H9 (cell line): ENCODE data around the gene TRIM7. TPM values are rescaled to one million over a fixed set of nuclear protein-coding genes. Genes with fewer than 3 reads are reported as not detected.

ENCODE experiments used
- DNase-seq: peaks from one replicate; pipeline ENCODE4 v3.0.0-alpha.2; 2017
- H2AFZ ChIP-seq: one replicate; pipeline ENCODE4 v1.6.1; 2013; ENCODE audit warnings: mild to moderate bottlenecking, low read length, control low read depth, moderate library complexity
- H2AK5ac ChIP-seq: 2 replicates; pipeline ENCODE4 v1.6.1; 2013; ENCODE audit warnings: low read length, control low read depth, mixed read lengths; ENCODE audit not compliant: insufficient read length
- H2BK120ac ChIP-seq: one replicate; pipeline ENCODE4 v1.6.1; 2013; ENCODE audit warnings: low read depth, mild to moderate bottlenecking, low read length, control low read depth, inconsistent platforms; ENCODE audit not compliant: poor library complexity, severe bottlenecking
- H2BK12ac ChIP-seq: 2 replicates; pipeline ENCODE4 v1.6.1; 2013; ENCODE audit warnings: low read length, control low read depth, mixed read lengths, low read depth; ENCODE audit not compliant: insufficient read length
- H2BK15ac ChIP-seq: 2 replicates; pipeline ENCODE4 v1.6.1; 2013; ENCODE audit warnings: low read depth, low read length, control low read depth
- H2BK20ac ChIP-seq: one replicate; pipeline ENCODE4 v1.6.1; 2013; ENCODE audit warnings: low read depth, mild to moderate bottlenecking, low read length, control low read depth, inconsistent platforms; ENCODE audit not compliant: poor library complexity, severe bottlenecking
- H2BK5ac ChIP-seq: 2 replicates; pipeline ENCODE4 v1.6.1; 2013; ENCODE audit warnings: low read length, control low read depth, mixed read lengths; ENCODE audit not compliant: insufficient read length
- H3K14ac ChIP-seq: 2 replicates; pipeline ENCODE4 v1.6.1; 2013; ENCODE audit warnings: low read length, control low read depth; ENCODE audit not compliant: insufficient read depth
- H3K18ac ChIP-seq: 2 replicates; pipeline ENCODE4 v1.6.1; 2013; ENCODE audit warnings: low read depth, mild to moderate bottlenecking, mixed read lengths, low read length, control low read depth; ENCODE audit not compliant: insufficient read length
- H3K23ac ChIP-seq: 2 replicates; pipeline ENCODE4 v1.6.1; 2013; ENCODE audit warnings: low read length, control low read depth, mixed read lengths, low read depth; ENCODE audit not compliant: insufficient read length
- H3K23me2 ChIP-seq: 2 replicates; pipeline ENCODE4 v1.6.1; 2013; ENCODE audit warnings: low read depth, mild to moderate bottlenecking, mixed read lengths, low read length, control low read depth; ENCODE audit not compliant: insufficient read length, poor library complexity, severe bottlenecking
- H3K27ac ChIP-seq: 2 replicates; pipeline ENCODE4 v1.5.1; 2013; ENCODE audit warnings: low read length, control low read depth, mixed read lengths, low read depth; ENCODE audit not compliant: insufficient read length
- H3K27me3 ChIP-seq: 2 replicates; pipeline ENCODE4 v1.6.1; 2013; ENCODE audit warnings: low read length, control low read depth, inconsistent platforms; ENCODE audit not compliant: insufficient read depth
- H3K4ac ChIP-seq: 2 replicates; pipeline ENCODE4 v1.6.1; 2013; ENCODE audit warnings: low read depth, mild to moderate bottlenecking, control low read depth, inconsistent platforms, low read length, moderate library complexity
- H3K4me1 ChIP-seq: 2 replicates; pipeline ENCODE4 v1.6.1; 2013; ENCODE audit warnings: low read length, control low read depth, inconsistent platforms; ENCODE audit not compliant: insufficient read depth
- H3K4me2 ChIP-seq: 2 replicates; pipeline ENCODE4 v1.6.1; 2013; ENCODE audit warnings: low read length, control low read depth, mixed read lengths; ENCODE audit not compliant: insufficient read length, insufficient read depth
- H3K56ac ChIP-seq: 2 replicates; pipeline ENCODE4 v1.6.1; 2013; ENCODE audit warnings: low read depth, mild to moderate bottlenecking, mixed read lengths, low read length, control low read depth; ENCODE audit not compliant: insufficient read length
- H3K79me1 ChIP-seq: 2 replicates; pipeline ENCODE4 v1.6.1; 2013; ENCODE audit warnings: low read depth, mild to moderate bottlenecking, moderate library complexity, low read length, control low read depth, inconsistent platforms; ENCODE audit not compliant: insufficient read depth, poor library complexity, severe bottlenecking
- H3K79me2 ChIP-seq: 2 replicates; pipeline ENCODE4 v1.6.1; 2013; ENCODE audit warnings: low read length, control low read depth, inconsistent platforms; ENCODE audit not compliant: insufficient read depth
- H3K9ac ChIP-seq: 2 replicates; pipeline ENCODE4 v1.6.1; 2013; ENCODE audit warnings: low read length, control low read depth, mixed read lengths; ENCODE audit not compliant: insufficient read length; ENCODE audit errors: extremely low read depth
- H3K9me3 ChIP-seq: one replicate; pipeline ENCODE4 v1.6.1; 2013; ENCODE audit warnings: low read depth, low read length, inconsistent platforms; ENCODE audit not compliant: control insufficient read depth
- H3T11ph ChIP-seq: one replicate; pipeline ENCODE4 v1.6.1; 2013; ENCODE audit warnings: mild to moderate bottlenecking, low read length, control low read depth, inconsistent platforms
- H4K20me1 ChIP-seq: one replicate; pipeline ENCODE4 v1.6.1; 2013; ENCODE audit not compliant: control insufficient read depth, insufficient read length, insufficient read depth
- H4K5ac ChIP-seq: 2 replicates; pipeline ENCODE4 v1.6.1; 2013; ENCODE audit warnings: low read depth, mild to moderate bottlenecking, mixed read lengths, low read length, control low read depth; ENCODE audit not compliant: insufficient read length
- H4K8ac ChIP-seq: replicated peaks from 2 replicates; pipeline ENCODE4 v1.6.1; 2013; ENCODE audit warnings: low read length, control low read depth, mixed read lengths, low read depth; ENCODE audit not compliant: insufficient read length
- H4K91ac ChIP-seq: 2 replicates; pipeline ENCODE4 v1.6.1; 2013; ENCODE audit warnings: low read depth, mild to moderate bottlenecking, moderate library complexity, mixed read lengths, low read length, control low read depth; ENCODE audit not compliant: insufficient read length
- H3K27ac Mint-ChIP-seq, 3 experiments: 2 replicates in 2 of 3; 3 replicates in 1 of 3; pipeline ENCODE4 v1.8.0; 2020 to 2021; ENCODE audit warnings: mixed read lengths in 3 of 3, mild to moderate bottlenecking in 1 of 3, moderate library complexity in 1 of 3
- H3K27me3 Mint-ChIP-seq: 2 replicates; pipeline ENCODE4 v1.8.0; 2021; ENCODE audit warnings: low read depth, mild to moderate bottlenecking, moderate library complexity, mixed read lengths
- H3K36me3 Mint-ChIP-seq, 3 experiments: 2 replicates in 2 of 3; 3 replicates in 1 of 3; pipeline ENCODE4 v1.8.0; 2020 to 2021; ENCODE audit warnings: low read depth in 3 of 3, mixed read lengths in 3 of 3; ENCODE audit not compliant: insufficient read depth in 1 of 3
- H3K4me1 Mint-ChIP-seq, 2 experiments: 2 replicates each; pipeline ENCODE4 v1.8.0; 2020; ENCODE audit warnings: mixed read lengths in 2 of 2
- H3K4me3 Mint-ChIP-seq, 2 experiments: 2 replicates in 1 of 2; 3 replicates in 1 of 2; pipeline ENCODE4 v1.8.0; 2020 to 2021; ENCODE audit warnings: mild to moderate bottlenecking in 2 of 2, mixed read lengths in 2 of 2, moderate library complexity in 1 of 2
- H3K9me3 Mint-ChIP-seq, 2 experiments: 2 replicates in 1 of 2; 3 replicates in 1 of 2; pipeline ENCODE4 v1.8.0; 2020; ENCODE audit warnings: mild to moderate bottlenecking in 2 of 2, mixed read lengths in 2 of 2, moderate library complexity in 1 of 2
- WGBS: extraction: QIAGEN DNeasy Blood & Tissue Kit; methylation state at CpG from one replicate; pipeline ENCODE4 v1.1.7; 2013; ENCODE audit warnings: missing lambda C conversion rate, low lambda C conversion rate, mixed read lengths; ENCODE audit not compliant: insufficient read length; ENCODE audit errors: extremely low coverage; 5-methylcytosine and 5-hydroxymethylcytosine counted together
- total RNA-seq: library from RNA; stranded (reverse); gene quantifications from 2 replicates; pipeline ENCODE4 v1.2.1, GENCODE V29; 2021
- TF ChIP-seq, protein P1 (sequence below): fragments of 200-600 bp; sonication (generic); conservative IDR thresholded peaks from 3 replicates; pipeline ENCODE4 v1.8.0; 2021; ENCODE audit warnings: antibody characterized with exemption, mild to moderate bottlenecking

The TRIM7 gene
- total RNA-seq, 1 experiment from 2014 or later, result not detected

DNA sequence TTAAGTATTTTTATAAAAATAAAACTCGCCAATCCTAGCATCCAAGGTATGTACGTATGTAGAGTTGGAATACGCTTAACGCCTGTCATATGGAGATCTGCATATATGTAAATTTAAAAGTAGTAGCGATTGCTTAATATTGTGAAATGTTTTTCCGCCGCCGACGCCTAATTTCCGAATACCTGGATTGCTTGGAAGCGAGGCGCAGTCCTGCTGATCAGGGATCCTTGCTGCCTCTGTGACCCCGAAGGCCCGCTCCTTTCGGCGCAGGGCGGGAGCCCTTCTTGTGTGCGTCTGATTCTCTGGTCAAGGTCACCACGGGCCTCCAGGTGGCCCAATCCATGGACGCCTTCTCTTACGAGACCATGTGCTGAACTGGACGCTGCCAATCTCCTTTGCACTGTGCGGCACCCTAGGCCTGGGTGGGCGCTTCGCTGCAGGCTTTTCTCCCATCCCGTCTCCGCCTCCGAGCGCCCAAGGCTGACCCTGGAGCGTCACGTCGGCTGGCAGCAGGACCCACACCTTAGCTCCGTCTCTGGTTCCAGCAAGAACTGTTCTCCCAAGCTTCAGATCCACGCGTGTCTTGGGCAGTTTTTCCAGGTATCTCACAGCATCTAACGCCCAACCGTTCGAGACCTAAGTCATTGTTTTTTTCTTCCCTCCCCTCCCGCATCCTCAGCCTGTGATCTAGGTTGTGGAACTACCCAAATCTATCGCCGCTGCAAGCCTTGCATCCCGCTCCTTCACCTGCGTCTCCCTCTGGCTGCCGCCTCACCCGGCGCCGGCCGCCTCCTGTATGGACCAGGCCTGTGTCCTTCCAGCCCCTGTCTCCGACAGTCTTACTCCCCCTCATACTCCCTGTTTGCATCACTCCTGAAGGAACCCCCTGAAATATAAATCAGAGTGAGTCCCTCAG lies 14.5 kb upstream of the TRIM7 start:
- Histone ChIP-seq H3K4me2 (no peak overlapping the region), H4K20me1 (no peaks in the 10 kb centered on the region), H2BK12ac (no peak overlapping the region), H3K23ac (no peak overlapping the region), H3K18ac (no peak overlapping the region), H3T11ph (no peak overlapping the region), H3K79me1 (no peaks in the 10 kb centered on the region), H3K9me3 (no peaks in the 10 kb centered on the region), H4K8ac (no peak overlapping the region), H2BK20ac (no peak overlapping the region), H3K14ac (no peak overlapping the region), H3K56ac (no peak overlapping the region), H2BK5ac (no peak overlapping the region), H2BK120ac (no peak overlapping the region), H3K27ac (no peak overlapping the region), H4K5ac (no peak overlapping the region), H2AFZ (no peak overlapping the region), H3K9ac (no peak overlapping the region), H4K91ac (no peak overlapping the region), H3K27me3 (no peaks in the 10 kb centered on the region; the same call in 1 of the 2 replicates), H3K4ac (no peak overlapping the region), H2AK5ac (no peak overlapping the region), H2BK15ac (no peak overlapping the region), H3K23me2 (peaks cover 15% of the 10 kb centered on the region), H3K4me1 (no peaks in the 10 kb centered on the region; the same call in 1 of the 2 replicates), H3K79me2 (no peaks in the 10 kb centered on the region)
- H3K4me3 Mint-ChIP-seq, result peak overlapping the region; percentile 58 to 77
- peaks cover 36% of the 10 kb centered on the region for H3K27me3 Mint-ChIP-seq
- TF ChIP-seq, protein P1, sequence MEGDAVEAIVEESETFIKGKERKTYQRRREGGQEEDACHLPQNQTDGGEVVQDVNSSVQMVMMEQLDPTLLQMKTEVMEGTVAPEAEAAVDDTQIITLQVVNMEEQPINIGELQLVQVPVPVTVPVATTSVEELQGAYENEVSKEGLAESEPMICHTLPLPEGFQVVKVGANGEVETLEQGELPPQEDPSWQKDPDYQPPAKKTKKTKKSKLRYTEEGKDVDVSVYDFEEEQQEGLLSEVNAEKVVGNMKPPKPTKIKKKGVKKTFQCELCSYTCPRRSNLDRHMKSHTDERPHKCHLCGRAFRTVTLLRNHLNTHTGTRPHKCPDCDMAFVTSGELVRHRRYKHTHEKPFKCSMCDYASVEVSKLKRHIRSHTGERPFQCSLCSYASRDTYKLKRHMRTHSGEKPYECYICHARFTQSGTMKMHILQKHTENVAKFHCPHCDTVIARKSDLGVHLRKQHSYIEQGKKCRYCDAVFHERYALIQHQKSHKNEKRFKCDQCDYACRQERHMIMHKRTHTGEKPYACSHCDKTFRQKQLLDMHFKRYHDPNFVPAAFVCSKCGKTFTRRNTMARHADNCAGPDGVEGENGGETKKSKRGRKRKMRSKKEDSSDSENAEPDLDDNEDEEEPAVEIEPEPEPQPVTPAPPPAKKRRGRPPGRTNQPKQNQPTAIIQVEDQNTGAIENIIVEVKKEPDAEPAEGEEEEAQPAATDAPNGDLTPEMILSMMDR, result no peak
- DNase-seq, result peak; percentile 44
- peaks cover 25 to 31% of the 10 kb centered on the region in 2 experiments for H3K4me1 Mint-ChIP-seq
- peaks cover 2 to 3% (median 3%) of the 10 kb centered on the region in 3 experiments; a peak in 4 of 7 replicates for H3K36me3 Mint-ChIP-seq
- H3K27ac Mint-ChIP-seq, result 0 out of 7 replicates have a peak overlapping the region, but pooled peaks of 1 of the 3 experiments have one; percentile 36
- no CpG with 5 or more reads among the region's 49 CpGs for WGBS
- H3K9me3 Mint-ChIP-seq, result peaks cover 0 to 8% of the 10 kb centered on the region in 2 experiments; a peak in 2 of 5 replicates
